ENCODE measurements around the gene MACROD2.

Gene MACROD2

DNA sequence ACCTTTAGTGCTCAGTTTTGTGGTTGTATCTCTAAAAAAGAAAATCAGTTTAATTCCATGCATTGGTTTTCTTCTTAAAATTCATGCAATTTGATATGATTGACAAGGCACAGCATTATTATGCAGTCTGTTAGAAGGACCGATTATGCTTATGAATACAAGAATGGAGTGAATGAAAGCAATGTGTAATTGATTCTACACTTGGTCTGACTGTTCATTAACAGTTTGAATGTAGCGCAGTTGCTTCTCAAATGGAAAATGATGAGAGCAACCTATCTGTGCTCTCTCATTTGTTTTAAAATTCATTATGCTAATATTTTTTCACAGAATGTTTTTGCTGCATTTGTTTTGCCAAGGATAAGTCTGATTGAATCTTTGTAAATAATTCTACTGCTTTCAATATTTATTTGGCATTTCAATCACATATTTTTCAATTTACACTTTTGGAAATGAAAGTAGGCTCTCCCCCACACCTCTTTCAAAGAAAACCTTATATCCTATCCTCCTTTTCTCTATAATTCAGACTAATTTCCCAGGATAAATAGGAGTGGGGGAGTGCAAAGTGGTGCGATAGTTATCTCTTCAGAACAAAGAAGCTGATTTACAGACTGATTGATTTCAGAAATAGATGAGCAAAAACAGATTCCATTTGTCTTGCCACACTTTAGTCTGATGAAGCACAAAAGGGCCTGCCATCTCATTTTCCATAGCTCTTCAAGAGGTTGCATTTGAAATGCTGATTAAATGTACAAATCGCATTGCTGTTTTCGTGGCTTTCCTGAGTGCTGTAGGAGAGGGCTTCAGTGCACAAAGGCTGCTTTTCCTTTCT is 1227.4 kb downstream of the MACROD2 start:
- no peak for DNase-seq (ENCODE audit: extremely low read depth, low read depth)
- TF ChIP-seq, protein P1, sequence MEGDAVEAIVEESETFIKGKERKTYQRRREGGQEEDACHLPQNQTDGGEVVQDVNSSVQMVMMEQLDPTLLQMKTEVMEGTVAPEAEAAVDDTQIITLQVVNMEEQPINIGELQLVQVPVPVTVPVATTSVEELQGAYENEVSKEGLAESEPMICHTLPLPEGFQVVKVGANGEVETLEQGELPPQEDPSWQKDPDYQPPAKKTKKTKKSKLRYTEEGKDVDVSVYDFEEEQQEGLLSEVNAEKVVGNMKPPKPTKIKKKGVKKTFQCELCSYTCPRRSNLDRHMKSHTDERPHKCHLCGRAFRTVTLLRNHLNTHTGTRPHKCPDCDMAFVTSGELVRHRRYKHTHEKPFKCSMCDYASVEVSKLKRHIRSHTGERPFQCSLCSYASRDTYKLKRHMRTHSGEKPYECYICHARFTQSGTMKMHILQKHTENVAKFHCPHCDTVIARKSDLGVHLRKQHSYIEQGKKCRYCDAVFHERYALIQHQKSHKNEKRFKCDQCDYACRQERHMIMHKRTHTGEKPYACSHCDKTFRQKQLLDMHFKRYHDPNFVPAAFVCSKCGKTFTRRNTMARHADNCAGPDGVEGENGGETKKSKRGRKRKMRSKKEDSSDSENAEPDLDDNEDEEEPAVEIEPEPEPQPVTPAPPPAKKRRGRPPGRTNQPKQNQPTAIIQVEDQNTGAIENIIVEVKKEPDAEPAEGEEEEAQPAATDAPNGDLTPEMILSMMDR (IDR thresholded peaks at IDR 0.05; ENCODE audit: low read depth, low read length): no peak

DNA sequence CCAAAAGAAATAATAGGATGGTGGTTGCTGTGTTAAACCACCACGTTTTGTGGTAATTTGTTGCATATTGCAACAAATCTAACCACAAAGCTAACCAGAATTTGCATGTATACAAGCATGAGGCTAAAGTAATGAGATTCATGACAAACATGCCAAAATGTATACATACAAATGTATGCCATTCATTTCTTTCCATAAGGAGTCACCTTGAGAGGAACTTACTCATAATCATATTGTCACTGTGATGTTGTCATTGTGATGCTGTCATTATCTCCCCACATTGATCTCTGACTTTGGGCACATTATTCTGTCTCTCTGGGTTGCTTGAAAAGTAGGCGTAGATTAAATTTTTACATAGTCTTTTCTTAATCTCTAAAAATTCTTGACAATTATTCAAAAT is 1228.9 kb downstream of the MACROD2 start:
- TF ChIP-seq, protein P1 (IDR thresholded peaks at IDR 0.05; ENCODE audit: low read depth, low read length): no peak
- DNase-seq (ENCODE audit: extremely low read depth, low read depth): no peak

DNA sequence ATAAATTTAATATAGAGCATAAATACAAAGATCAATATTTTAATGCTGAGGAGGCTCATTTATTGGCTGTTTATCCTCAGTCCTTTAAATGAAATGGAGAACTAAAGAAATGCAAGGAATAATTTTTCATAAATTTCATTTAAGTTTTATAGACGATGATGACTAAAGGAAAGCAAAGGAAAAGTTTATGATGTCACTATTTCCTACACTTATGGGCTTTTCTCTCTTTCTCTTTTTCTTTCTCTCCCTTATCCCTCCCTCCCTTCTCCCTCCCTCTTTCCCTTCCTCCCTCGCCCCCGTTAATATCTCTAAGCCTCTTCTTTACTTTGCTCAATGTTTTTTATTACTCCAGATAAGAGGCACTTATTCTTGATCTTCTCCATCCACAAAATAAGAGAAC is 1231.8 kb downstream of the MACROD2 start:
- TF ChIP-seq, protein P1 (IDR thresholded peaks at IDR 0.05; ENCODE audit: low read depth, low read length): no peak

DNA sequence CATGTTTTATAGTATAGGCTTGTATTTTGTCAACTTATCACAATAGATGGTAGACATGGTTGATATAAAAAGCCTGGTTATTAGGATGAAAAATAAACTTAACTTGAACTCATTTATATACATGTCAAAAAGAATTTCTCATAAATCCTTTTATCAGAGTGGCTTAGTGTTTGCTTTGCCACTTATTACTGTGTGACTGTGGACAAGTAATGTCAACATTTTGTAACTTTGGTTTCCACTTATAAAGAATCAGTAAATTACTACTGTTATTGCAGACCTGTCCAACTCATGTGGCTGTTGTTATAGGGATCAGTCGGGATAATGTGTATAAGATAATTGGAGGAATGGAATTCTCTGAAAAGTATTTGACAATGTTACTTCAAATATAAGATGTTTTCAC is 1236.9 kb downstream of the MACROD2 start:
- DNase-seq (ENCODE audit: extremely low read depth, low read depth): no peak
- TF ChIP-seq, protein P1 (IDR thresholded peaks at IDR 0.05; ENCODE audit: low read depth, low read length): no peak

More for the DNA sequence above, 1231.8 kb downstream of the MACROD2 start:
- DNase-seq (ENCODE audit: extremely low read depth, low read depth): no peak

DNA sequence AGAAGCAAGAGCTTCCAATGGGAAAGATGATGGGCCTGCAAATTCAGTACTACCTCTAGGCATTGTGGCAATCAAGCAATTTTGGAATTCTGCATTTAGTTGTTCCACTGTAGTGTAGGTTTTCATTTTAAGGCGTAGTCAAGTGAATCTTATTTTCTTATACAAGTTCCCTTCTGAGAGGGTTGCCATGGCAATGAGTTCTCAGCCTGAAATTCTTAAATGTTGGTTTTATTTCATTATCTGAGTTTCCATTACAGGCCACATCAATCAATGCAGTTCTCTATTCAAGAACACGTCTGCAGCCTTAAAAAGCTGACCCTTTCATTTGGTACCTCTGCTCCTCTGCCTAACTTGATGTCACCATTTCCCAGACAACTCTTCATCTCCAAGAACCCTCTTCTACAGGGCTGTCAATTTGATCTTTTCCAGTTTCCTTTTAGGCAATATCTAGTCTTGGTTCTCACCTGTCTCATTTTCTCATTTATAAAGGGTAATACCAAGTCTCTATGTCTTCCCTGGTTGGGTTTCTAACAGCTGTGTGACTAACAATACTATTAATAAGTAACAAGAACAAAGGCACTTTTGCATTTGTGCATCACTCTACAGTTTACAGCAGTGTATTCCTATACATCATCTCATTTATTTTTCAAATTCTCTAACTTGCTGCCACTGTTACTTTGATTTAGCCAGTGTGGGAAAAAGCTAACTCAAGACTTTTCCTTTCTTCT is 1240.3 kb downstream of the MACROD2 start:
- DNase-seq (ENCODE audit: extremely low read depth, low read depth): no peak
- TF ChIP-seq, protein P1 (IDR thresholded peaks at IDR 0.05; ENCODE audit: low read depth, low read length): no peak

DNA sequence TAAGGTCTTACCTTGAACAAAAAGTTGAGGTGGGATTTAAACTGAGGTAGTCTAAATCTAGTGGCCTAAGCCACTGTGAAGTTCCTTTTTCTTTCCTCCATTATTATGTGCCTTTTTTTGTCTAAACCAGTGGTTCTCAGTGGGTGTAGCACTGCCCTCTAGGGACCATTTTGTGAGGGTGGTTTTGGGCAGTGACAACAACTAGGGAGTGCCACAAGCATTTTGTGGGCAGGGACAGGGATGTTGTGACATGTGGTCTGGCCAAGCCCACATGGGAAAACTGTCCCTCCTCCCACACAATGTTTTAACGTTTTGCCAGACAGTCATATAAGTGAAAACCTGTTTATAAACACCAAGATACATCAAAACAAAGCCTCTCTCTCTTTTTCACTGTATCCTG is 1241.5 kb downstream of the MACROD2 start:
- peak; percentile 11 for DNase-seq (ENCODE audit: extremely low read depth, low read depth)
- TF ChIP-seq, protein P1 (IDR thresholded peaks at IDR 0.05; ENCODE audit: low read depth, low read length): peak; percentile 55

Measured in AG09319 (cell line).